Neural cell (in vitro differentiated cells): Measurements from ENCODE around the gene PTK7. TPM values are rescaled to one million over a fixed set of nuclear protein-coding genes. Genes with fewer than 3 reads are reported as not detected.

Experiments used
- H2AFZ ChIP-seq: fragments of 200-600, 300-800 bp; sonication (generic), shearing (Covaris generic); 2 replicates; pipeline ENCODE4 v1.6.0; 2014; ENCODE audit warnings: low read depth, mild to moderate bottlenecking, antibody characterized with exemption, low read length, moderate library complexity
- H3F3A ChIP-seq: fragments of 200-600 bp; shearing (Covaris generic); 2 replicates; pipeline ENCODE4 v1.6.1; 2016; ENCODE audit warnings: mild to moderate bottlenecking, moderate library complexity, mixed read lengths, antibody characterized with exemption, low read length; ENCODE audit not compliant: insufficient read depth, poor library complexity, severe bottlenecking
- H3K27ac ChIP-seq: fragments of 200-600, 300-800 bp; sonication (generic), shearing (Covaris generic); 2 replicates; pipeline ENCODE4 v1.5.1; 2014; ENCODE audit warnings: mild to moderate bottlenecking, low read length, moderate library complexity
- H3K27me3 ChIP-seq: fragments of 300-800, 200-600 bp; sonication (generic), shearing (Covaris generic); 2 replicates; pipeline ENCODE4 v1.6.0; 2014; ENCODE audit warnings: mild to moderate bottlenecking, low read depth, low read length, moderate library complexity; ENCODE audit not compliant: insufficient read depth
- H3K36me3 ChIP-seq: fragments of 300-800, 200-600 bp; sonication (generic), shearing (Covaris generic); 2 replicates; pipeline ENCODE4 v1.5.1; 2014; ENCODE audit warnings: mild to moderate bottlenecking, antibody characterized with exemption, low read length, moderate library complexity; ENCODE audit not compliant: insufficient read depth
- H3K4me2 ChIP-seq: fragments of 300-800, 200-600 bp; sonication (generic), shearing (Covaris generic); 2 replicates; pipeline ENCODE4 v1.6.0; 2014; ENCODE audit warnings: mild to moderate bottlenecking, low read length
- H3K4me3 ChIP-seq: fragments of 300-800, 200-600 bp; sonication (generic), shearing (Covaris generic); 2 replicates; pipeline ENCODE4 v1.5.1; 2014; ENCODE audit warnings: mild to moderate bottlenecking, low read length, moderate library complexity
- H3K79me2 ChIP-seq: fragments of 200-600 bp; shearing (Covaris generic); replicated peaks from 2 replicates; pipeline ENCODE4 v1.6.0; 2014; ENCODE audit warnings: mild to moderate bottlenecking, low read length, moderate library complexity; ENCODE audit not compliant: insufficient read depth
- H3K9ac ChIP-seq: fragments of 300-800, 200-600 bp; sonication (generic), shearing (Covaris generic); 2 replicates; pipeline ENCODE4 v1.6.1; 2016; ENCODE audit warnings: mild to moderate bottlenecking, low read length, mixed read lengths
- H3K9me2 ChIP-seq: fragments of 200-600 bp; shearing (Covaris generic); 2 replicates; pipeline ENCODE4 v1.6.1; 2016; ENCODE audit warnings: mild to moderate bottlenecking, low read length, mixed read lengths; ENCODE audit not compliant: insufficient read depth
- H3K9me3 ChIP-seq: fragments of 200-600, 300-800 bp; sonication (generic), shearing (Covaris generic); 2 replicates; pipeline ENCODE4 v1.6.1; 2016; ENCODE audit warnings: mild to moderate bottlenecking, mixed run types, low read length, moderate library complexity, mixed read lengths
- H4K20me1 ChIP-seq: fragments of 200-600 bp; shearing (Covaris generic); 2 replicates; pipeline ENCODE4 v1.6.1; 2016; ENCODE audit warnings: mild to moderate bottlenecking, mixed run types; ENCODE audit not compliant: insufficient read depth
- EP300 ChIP-seq: fragments of 450-650 bp; conservative IDR thresholded peaks from 2 replicates; pipeline ENCODE4 v1.6.1; 2014; ENCODE audit warnings: antibody characterized with exemption, mild to moderate bottlenecking, moderate library complexity; ENCODE audit not compliant: poor library complexity, severe bottlenecking
- EZH2 ChIP-seq: fragments of 200-600, 300-800 bp; shearing (Covaris generic), sonication (generic); IDR thresholded peaks from 2 replicates; pipeline ENCODE4 v1.6.1; 2014; ENCODE audit warnings: antibody characterized with exemption, low read length, borderline replicate concordance, mild to moderate bottlenecking; ENCODE audit not compliant: insufficient read depth, poor library complexity, severe bottlenecking
- MXI1 ChIP-seq: fragments of 450-650 bp; conservative IDR thresholded peaks from 2 replicates; pipeline ENCODE4 v1.6.1; 2014; ENCODE audit warnings: antibody characterized with exemption, mild to moderate bottlenecking; ENCODE audit not compliant: poor library complexity, severe bottlenecking
- POLR2AphosphoS5 ChIP-seq: IDR thresholded peaks from 2 replicates; pipeline ENCODE4 v1.6.1; 2012
- RAD21 ChIP-seq: fragments of 450-650 bp; conservative IDR thresholded peaks from 2 replicates; pipeline ENCODE4 v1.6.1; 2014; ENCODE audit warnings: antibody characterized with exemption, mild to moderate bottlenecking, moderate library complexity
- REST ChIP-seq: IDR thresholded peaks from 2 replicates; pipeline ENCODE4 v1.6.1; 2012; ENCODE audit warnings: borderline replicate concordance
- SMC3 ChIP-seq: fragments of 450-650 bp; conservative IDR thresholded peaks from 2 replicates; pipeline ENCODE4 v1.6.1; 2014; ENCODE audit warnings: antibody characterized with exemption, mild to moderate bottlenecking, moderate library complexity; ENCODE audit not compliant: poor library complexity
- TAF1 ChIP-seq: IDR thresholded peaks from 2 replicates; pipeline ENCODE4 v1.6.1; 2012; ENCODE audit warnings: low read depth
- polyA plus RNA-seq: library from polyadenylated mRNA; depleted of rRNA; stranded (reverse); fragments of >200 nt; gene quantifications from 2 replicates; pipeline ENCODE4 v1.2.3, GENCODE V29; 2014
- TF ChIP-seq, protein P1 (sequence below): fragments of 450-650 bp; IDR thresholded peaks from 2 replicates; pipeline ENCODE4 v1.5.1; 2014; ENCODE audit warnings: antibody characterized with exemption, mild to moderate bottlenecking, moderate library complexity; ENCODE audit not compliant: poor library complexity, severe bottlenecking

PTK7 gene
- polyA plus RNA-seq, 1 donor from 2014 or later = 32.5 TPM

DNA sequence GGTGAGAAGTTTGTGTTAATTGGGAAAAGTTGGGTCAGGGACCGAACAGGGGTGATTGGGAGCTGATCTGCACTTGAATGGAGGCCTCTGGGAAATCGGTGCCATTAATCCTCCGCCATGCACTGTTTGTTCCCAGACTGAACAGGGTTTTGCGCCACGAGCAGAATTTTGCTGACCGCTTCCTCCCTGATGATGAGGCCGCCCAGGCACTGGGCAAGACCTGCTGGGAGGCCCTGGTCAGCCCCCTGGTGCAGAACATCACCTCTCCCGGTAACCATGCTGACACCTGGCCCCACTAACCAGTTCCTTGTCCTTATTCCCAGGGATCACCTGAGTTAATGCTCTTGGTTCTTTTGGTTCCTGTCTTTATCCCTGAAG is 127.6 kb downstream of the PTK7 start:
- Histone ChIP-seq H3K27me3 (no peaks in the 10 kb centered on the region), H3K79me2 (no peaks in the 10 kb centered on the region), H3K4me3 (no peak overlapping the region), H2AFZ (no peak overlapping the region), H3K9me2 (no peaks in the 10 kb centered on the region), H3K9me3 (no peaks in the 10 kb centered on the region), H4K20me1 (no peaks in the 10 kb centered on the region), H3K4me2 (no peak overlapping the region), H3K9ac (no peak overlapping the region), H3K27ac (no peak overlapping the region), H3K36me3 (no peaks in the 10 kb centered on the region), H3F3A (no peaks in the 10 kb centered on the region)
- TF ChIP-seq REST (no peak), MXI1 (no peak), SMC3 (no peak), POLR2AphosphoS5 (no peak), EP300 (no peak), TAF1 (no peak), EZH2 (no peak), RAD21 (no peak)
- TF ChIP-seq, protein P1, sequence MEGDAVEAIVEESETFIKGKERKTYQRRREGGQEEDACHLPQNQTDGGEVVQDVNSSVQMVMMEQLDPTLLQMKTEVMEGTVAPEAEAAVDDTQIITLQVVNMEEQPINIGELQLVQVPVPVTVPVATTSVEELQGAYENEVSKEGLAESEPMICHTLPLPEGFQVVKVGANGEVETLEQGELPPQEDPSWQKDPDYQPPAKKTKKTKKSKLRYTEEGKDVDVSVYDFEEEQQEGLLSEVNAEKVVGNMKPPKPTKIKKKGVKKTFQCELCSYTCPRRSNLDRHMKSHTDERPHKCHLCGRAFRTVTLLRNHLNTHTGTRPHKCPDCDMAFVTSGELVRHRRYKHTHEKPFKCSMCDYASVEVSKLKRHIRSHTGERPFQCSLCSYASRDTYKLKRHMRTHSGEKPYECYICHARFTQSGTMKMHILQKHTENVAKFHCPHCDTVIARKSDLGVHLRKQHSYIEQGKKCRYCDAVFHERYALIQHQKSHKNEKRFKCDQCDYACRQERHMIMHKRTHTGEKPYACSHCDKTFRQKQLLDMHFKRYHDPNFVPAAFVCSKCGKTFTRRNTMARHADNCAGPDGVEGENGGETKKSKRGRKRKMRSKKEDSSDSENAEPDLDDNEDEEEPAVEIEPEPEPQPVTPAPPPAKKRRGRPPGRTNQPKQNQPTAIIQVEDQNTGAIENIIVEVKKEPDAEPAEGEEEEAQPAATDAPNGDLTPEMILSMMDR = no peak

DNA sequence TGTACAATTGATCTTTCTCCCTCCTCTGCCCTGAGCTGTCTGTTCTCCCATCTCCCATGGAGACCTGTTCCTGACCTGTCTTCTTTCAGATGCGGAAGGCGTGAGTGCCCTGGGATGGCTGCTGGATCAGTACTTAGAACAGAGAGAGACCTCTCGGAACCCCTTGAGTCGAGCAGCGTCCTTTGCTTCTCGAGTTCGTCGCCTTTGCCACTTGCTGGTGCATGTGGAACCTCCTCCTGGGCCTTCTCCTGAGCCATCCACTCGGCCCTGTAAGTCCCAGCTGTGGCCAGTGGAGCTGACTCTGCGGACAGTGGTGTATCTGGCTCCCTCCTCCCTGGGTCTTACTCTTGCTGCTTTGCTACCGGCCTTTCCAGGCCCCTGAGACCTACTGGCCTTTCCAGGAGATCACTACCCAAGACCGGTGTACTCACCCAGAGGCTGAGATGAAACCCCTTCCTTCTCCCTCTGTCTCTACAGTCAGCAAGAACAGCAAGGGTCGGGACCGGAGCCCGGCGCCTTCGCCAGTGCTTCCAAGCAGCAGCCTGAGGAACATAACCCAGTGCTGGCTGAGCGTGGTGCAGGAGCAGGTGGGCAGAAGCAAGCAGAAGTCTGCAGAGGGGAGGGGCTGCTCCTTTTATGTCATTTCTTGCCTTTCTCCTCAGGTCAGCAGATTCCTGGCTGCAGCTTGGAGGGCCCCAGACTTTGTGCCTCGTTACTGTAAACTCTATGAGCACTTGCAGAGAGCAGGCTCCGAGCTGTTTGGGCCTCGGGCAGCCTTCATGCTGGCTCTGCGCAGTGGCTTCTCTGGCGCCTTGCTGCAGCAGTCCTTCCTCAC is 128.4 kb downstream of the PTK7 start:
- no peak overlapping the region for H2AFZ ChIP-seq
- no peak overlapping the region for H3K4me2 ChIP-seq
- no peak overlapping the region for H3K27ac ChIP-seq
- H3F3A ChIP-seq = no peaks in the 10 kb centered on the region
- no peaks in the 10 kb centered on the region for H3K36me3 ChIP-seq
- H3K9me3 ChIP-seq = no peaks in the 10 kb centered on the region
- no peaks in the 10 kb centered on the region for H3K9me2 ChIP-seq
- H3K4me3 ChIP-seq = no peak overlapping the region
- no peak for TF ChIP-seq REST
- H3K27me3 ChIP-seq = no peaks in the 10 kb centered on the region
- no peak overlapping the region for H3K9ac ChIP-seq
- no peaks in the 10 kb centered on the region for H4K20me1 ChIP-seq
- no peaks in the 10 kb centered on the region for H3K79me2 ChIP-seq
